Peyer's patch (tissue), 4 donors: ENCODE results near the gene OR1N1.

Experiments used
- CTCF ChIP-seq, 6 experiments: fragments of 450-650 bp in 4 of 6; fragments of 200-600 bp in 2 of 6; sonication (generic) in 1 of 6; IDR thresholded peaks; one replicate each; pipeline ENCODE4 v1.5.1; 2017 to 2019; ENCODE audit warnings: antibody characterized with exemption in 6 of 6, mild to moderate bottlenecking in 3 of 6, moderate library complexity in 1 of 6
- POLR2A ChIP-seq, 2 donors: fragments of 450-650 bp; IDR thresholded peaks; one replicate each; pipeline ENCODE4 v1.5.1; 2017; ENCODE audit warnings: antibody characterized with exemption in 2 of 2, mild to moderate bottlenecking in 2 of 2, moderate library complexity in 2 of 2

GRCh38 chr9:122561446-122561845, 34.4 kb upstream of the OR1N1 start:
- TF ChIP-seq POLR2A (IDR thresholded peaks at IDR 0.05) (no peak), CTCF (IDR thresholded peaks at IDR 0.05) (no peak)
